ENCODE data around the gene HDAC9.
A peak's percentile ranks its signal among the peaks of the same experiment; 100 is the strongest.

The HDAC9 gene

DNA sequence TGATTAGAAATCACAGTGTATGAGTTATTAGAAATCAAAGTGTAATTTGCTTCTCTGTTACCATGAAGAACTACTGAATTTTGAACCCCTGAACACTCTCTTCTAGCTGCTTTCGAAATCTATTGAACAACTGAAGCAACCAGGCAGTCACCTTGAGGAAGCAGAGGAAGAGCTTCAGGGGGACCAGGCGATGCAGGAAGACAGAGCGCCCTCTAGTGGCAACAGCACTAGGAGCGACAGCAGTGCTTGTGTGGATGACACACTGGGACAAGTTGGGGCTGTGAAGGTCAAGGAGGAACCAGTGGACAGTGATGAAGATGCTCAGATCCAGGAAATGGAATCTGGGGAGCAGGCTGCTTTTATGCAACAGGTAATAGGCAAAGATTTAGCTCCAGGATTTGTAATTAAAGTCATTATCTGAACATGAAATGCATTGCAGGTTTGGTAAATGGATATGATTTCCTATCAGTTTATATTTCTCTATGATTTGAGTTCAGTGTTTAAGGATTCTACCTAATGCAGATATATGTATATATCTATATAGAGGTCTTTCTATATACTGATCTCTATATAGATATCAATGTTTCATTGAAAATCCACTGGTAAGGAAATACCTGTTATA is 170.7 kb downstream of the HDAC9 start:
- DNase-seq (ENCODE audit: low spot score), result peak; percentile 63

DNA sequence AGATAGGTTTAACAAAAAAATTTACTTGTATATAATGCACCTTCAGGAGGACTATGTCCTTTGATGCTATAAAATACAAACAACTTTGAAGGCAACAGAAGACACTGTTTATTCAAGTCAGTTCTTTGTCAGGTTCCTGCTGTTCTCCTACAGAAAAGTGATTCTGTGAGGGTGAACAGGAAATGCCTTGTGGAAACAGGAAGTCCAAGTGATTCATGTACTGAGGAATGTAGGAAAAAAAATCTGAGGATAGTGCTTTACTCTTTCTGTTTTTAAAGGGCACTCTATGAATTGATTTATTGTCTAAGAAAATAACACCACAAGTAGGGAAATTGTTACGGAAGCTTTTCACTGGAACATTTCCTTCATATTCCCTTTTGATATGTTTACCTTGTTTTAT is 171.9 kb downstream of the HDAC9 start:
- no peak for DNase-seq (ENCODE audit: low spot score)

DNA sequence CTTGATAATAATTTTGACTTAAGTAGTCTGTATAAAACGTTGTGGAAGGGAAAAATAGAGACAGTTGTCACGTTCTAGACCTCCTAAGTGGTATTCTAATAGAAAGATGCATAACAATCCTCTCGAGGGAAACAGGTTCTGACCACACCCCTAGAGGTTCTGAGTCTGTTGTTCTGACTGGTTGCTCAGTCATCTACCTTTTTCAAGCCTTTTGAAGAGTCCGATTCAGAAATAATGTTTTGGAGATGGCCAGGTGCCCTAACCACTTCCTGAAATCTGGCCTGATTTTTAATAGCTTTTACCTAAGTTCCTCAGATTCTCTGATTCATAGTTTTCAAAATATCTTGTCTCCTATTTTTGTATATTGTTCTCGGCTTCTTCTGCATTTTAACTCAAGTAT is 175.6 kb downstream of the HDAC9 start:
- DNase-seq (ENCODE audit: low spot score), result no peak

DNA sequence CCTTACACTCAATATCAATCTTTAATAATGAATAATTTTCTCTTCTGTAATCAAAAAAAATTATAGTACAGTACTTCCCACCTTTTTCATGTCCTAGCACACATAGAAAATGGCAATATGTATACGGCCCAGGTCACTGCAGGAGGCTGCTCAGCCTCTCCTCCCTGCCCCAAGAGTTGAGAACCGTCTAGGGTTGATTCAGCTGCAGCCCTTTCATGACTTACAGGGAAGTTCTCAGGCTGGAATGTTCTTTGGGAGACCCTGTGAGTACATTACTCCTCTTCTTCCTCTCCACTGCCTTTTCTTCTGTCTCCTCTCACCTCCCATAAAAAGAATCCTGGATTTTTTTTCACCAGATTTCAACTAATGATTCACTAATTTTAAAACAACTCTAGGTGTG is 180.0 kb downstream of the HDAC9 start:
- no peak for DNase-seq (ENCODE audit: low spot score)

DNA sequence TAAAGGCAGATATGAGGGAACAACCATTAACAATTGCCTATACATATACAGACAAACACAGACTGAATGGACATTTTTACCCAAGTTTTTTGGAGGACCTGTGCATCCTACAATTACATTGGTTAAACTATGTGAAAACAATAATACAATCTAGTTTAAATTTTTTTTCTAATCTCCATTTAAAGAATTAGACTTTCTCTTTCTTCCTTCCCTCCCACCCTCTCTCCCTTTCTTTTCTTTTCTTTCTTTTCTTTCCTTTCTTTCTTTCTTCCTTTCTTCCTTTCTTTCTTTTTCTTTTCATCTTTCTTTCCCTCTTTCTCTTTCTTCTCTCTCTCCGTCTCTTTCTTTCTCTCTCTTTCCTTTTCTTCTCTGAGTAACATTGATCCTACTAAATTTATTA is 183.7 kb downstream of the HDAC9 start:
- DNase-seq (ENCODE audit: low spot score), result no peak

DNA sequence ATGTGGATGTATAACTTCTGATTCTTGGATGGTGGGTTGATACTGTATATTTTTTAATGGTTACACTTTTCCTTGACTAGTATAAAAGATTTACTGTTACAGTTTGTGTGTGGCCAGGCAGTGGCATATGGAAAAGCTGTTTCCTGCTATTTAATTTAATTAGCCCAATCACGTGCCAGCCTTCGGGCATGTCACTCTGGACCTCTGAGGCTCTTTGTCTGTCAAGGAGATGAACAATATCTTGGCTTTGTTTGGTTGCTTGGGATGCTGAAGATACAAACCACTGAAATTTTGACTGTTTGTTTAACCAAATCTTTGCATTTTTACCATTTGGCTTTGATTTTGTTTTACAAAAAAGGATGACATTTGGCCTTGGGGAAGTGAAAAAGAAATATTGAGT is 185.0 kb downstream of the HDAC9 start:
- DNase-seq (ENCODE audit: low spot score), result no peak

DNA sequence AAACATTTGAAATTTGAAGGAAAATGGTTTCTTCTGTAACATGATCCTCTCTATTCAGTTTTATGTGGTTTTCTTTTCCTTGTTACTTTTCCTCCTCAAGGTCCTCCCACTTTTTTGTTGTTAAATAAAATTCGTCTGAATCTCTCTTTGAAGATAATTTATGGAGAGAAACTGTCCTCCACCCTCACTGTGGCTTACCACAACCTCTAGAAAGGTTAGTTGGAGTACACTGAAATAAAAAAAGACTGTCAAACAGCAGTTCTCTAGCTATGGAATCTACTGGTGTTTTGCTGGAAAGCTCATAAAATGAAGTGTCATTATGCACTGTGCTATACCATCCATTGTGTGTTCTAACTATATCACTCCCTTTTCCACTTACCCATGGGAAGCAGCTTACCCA is 189.4 kb downstream of the HDAC9 start:
- no peak for DNase-seq (ENCODE audit: low spot score)

DNA sequence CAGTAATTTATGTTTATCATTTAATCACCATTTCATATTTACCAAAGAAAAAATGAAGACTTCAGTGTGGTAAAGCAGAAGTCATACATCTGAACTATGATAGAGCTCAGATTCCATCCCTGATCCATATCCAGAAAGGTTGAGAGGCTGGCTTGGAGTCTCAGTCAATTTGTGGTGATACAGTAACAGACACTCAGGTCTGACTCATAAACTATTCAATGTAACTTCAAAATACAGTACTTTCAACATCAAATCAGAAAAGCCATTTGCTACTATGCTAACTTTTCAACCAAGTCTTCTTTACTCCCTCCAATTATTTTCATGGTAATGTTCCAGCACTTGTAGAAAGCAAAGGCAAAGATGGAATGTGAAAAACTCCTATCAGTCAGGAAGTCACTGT is 190.4 kb downstream of the HDAC9 start:
- DNase-seq (ENCODE audit: low spot score), result no peak

DNA sequence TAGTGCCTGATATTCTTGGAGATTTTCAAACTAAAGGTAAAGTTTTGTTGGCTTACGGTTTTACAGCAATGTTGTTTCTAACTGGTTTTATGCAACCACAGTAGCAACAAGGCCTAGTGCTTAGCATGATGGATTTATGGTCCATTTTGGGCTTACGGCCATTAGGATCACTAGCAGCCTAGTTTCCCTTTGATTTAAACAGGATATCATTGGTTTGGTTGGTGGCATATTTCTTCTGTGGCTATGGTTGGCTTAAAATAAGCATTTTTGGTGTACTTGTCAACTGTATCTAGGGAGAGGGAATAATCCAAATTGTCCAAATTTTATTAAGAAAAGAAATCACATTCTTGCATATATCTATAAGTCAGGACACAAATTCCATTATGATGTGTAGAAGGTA is 194.0 kb downstream of the HDAC9 start:
- no peak for DNase-seq (ENCODE audit: low spot score)

DNA sequence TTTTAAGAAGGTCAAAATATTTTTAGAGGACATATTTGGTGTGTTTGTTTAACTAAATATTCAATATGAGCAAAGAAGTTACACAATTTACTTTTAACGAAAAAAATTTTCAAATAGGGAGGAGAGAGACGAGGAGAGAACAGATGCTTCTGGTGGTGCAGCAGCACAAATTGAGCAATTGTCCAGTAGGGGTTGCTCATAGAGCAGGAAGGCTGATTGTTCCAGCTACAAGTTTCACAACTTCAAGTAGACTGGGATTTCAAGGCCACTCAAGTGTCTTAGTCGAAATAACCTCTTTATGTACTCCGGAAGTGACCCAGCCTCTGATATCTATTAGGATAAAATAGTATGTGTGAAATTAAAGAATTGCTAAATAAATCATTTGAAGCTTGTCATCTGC is 197.9 kb downstream of the HDAC9 start:
- no peak for DNase-seq (ENCODE audit: low spot score)

DNA sequence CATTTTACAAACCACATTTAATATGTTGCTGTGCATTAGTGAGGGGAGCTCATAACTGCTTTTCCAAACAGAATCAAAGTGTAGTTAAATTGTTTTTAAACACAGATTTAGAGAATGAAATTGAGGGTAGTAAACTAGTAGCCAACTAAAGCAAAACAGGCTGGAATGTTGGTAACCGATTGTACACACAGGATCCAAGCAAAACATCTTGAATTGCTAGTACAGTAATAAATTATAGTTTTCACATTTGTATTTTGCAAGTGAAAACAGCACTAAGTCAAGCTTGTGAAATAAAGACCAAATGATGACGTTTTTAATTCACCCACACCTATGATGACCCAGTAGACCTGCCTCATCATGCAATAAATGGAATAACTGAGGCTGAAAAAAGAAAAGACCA is 198.3 kb downstream of the HDAC9 start:
- no peak for DNase-seq (ENCODE audit: low spot score)

DNA sequence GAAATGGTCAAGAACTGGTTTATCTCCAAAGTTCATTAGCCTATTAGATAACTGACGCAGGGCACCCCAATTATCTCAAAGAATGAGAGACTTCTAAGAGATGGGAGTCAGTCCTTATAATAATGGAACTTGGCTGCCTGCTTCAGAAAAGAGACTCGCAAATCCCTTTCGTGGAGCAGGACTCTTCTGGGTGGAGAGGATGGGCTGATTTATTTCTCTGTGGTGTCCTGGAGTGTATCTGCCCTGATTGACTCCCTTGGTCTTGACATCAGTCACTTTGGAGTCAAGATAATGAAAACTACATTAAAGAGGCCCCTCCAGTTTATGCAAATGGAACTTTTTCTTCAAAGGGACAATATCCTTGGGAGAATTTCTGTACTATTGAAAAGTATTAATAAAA is 198.9 kb downstream of the HDAC9 start:
- DNase-seq (ENCODE audit: low spot score), result no peak

DNA sequence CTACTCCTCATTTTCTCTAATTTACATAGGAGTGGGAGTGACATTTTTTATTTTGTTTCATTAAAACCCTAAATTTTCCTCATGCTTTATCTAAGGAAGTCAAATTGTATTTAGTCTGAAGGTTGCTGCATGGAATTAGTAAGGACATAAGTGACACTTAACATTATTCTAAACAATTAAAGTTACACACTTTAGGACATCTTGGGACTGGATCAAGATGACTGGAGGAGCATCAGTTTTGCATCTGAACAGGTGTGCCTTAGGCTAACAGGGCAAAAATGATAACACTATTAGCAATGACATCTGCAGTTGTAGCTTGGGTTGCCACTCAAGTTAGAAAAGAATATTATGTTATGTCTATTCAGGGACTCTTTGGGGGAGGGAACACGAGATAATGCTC is 199.4 kb downstream of the HDAC9 start:
- no peak for DNase-seq (ENCODE audit: low spot score)

DNA sequence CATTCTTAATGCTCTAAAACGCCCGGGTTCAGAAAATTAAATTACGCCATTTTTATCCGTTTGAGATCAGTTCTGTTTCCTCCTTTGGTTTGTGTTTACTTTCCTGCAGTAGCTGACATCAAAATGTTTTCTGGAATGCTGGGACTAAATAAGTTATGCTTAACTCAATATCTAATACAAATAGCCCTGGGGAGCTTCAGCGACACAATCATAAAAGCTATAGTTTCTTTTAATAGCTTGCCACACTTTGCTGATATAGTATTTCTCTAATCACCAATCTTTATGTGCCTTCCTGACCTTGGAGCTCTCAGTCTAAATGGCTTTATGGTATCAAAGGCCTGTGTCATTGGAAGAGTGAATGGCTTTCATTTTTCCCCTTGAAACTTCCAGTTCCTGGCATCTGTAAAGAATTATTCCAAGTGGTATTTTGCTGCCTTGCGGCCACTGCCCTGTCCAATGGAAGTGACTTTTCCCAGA is 202.7 kb downstream of the HDAC9 start:
- DNase-seq (ENCODE audit: low spot score), result no peak

DNA sequence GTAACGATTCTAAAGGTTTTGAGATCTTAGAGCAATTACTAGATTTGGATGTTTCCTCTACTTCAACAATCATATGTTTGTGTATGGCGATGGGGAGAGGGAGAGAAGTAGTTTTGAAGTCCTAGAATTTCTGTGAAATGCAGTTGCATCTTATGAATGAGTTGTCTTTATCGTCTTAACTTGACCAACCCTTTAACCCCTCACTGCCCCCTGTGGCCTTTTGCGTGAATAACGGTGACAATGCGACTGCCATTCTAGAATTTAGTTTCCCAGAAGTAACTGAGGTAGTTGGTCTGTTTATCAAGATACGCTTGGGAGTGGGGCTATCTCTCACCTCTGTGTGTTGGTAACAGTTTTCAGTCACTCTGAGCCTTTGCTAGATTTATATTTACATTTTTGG is 204.6 kb downstream of the HDAC9 start:
- no peak for DNase-seq (ENCODE audit: low spot score)

DNA sequence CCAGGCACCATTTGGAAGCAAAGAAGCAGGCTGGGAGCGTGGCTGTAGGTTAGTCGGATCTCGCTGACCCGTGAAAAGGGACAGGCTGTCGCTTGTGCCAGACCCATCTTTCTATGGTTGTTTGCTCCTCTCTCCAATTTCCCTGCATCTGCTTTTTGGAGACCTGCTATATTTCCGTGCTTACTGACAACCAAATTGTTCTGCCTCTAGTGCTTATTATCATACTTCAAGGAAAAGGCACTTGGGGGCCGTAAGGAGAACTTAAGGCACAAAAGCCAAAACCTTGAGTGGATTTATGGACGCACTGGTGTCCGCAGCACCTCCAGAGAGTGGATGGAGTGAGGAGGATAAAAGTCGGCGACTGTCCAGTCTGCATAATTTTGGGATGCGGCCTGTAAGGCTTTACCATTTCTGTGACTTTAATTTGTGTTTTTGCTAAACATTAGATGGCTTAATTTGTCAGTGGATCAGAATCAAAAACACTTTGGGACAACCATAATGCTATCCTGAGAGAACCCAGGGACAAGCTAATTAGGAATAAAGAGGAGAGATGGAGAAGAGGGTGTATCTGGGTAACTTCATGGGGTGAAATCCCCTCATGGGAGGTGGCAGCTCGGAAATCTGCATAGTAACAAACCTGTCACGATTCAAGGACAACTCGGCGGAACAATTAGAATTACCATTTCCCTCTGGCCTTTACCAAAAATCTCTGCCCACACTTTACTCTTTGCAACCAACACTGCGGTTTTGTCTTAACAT is 206.7 kb downstream of the HDAC9 start:
- no peak for DNase-seq (ENCODE audit: low spot score)

DNA sequence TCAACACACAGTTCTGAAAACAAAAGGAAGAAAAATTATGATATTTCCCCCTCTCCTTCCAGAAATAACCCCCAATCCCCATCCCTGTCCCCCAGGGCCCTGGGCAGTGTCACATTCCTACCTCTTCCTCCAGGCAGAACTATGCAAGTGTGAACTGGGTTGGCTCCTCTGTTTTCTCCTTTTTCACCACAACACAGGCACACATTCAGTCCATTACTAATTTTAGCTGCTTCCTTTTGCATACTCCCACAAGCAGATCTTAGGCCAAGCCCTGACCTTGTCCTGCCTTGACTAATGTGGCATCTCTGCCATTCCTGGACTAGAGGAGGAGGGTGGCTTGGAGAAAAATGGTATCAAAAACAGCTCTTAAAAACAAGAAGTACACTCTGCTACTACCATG is 208.1 kb downstream of the HDAC9 start:
- DNase-seq (ENCODE audit: low spot score), result no peak

DNA sequence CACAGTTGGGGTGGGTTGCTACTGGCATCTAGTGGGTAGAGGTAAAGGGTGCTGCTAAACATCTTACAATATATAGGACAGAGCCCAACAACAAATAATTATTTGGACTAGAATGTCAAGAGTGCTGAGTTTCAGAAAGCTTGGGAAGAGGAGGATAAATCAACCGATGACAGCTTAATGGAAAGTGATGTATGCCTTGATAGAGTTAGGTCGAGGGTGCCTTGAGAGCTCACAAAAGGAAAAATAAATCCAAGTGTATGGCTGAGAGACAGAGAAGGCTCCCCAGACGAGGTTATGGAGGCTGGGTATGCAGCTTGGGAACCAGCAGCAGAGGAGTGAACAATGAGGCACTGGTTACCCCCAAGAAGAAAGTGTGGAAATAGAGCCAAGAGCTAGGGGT is 211.1 kb downstream of the HDAC9 start:
- no peak for DNase-seq (ENCODE audit: low spot score)

DNA sequence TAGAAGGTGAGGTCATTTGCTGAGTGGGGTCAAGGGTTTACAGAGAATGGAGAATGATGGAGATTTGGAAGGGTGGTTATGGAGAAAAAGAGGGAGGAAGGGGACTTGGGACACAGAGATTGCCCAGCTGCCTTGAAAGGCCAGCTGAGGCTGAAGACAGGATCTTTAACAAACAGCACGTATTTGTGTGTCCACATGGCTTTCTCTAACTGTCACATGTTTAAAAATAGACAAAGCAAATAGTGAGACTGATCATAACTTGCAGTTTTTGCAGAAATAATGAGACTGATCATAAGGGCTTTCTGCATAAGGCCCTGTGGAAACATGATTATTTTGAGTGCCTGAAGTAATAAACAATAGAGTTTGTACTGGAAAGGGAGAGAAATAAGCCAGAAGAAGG is 212.7 kb downstream of the HDAC9 start:
- no peak for DNase-seq (ENCODE audit: low spot score)

DNA sequence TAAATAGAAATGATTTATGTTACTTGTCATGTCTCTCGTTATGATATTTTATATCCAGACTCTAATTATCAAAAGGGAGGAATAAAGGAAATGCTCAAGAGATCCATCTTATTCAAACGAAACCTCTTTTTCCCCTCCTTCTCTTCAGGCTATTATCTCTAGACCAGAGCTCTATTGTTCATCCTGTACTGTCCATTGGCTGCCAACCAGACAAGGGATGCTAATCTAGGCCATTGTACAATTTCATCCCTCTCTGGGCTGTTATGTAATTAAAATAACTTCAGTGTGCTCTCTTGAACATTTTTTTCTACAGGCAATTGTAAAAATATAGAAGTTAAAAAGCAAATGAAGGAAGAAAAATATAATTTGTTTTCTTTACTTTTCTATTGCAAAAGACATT is 220.4 kb downstream of the HDAC9 start:
- no peak for DNase-seq (ENCODE audit: low spot score)

DNA sequence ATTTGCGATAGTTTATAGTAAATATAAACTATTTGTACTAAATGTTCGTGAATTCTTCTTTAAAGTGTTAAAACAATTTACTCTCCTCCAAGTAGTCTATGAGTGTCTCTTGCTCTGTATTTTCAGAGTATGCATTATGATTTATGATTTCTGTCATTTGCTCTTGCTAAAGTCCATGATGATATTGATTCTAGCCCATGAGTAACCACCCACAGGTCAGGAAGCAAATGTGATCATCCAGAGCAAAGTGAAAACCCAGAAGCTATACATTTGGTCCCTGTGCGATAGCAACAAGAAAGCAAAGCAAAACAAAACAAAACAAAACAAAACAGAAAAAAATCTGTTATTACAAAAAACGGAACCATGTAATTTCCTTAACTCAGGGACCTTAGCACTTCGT is 225.9 kb downstream of the HDAC9 start:
- no peak for DNase-seq (ENCODE audit: low spot score)

DNA sequence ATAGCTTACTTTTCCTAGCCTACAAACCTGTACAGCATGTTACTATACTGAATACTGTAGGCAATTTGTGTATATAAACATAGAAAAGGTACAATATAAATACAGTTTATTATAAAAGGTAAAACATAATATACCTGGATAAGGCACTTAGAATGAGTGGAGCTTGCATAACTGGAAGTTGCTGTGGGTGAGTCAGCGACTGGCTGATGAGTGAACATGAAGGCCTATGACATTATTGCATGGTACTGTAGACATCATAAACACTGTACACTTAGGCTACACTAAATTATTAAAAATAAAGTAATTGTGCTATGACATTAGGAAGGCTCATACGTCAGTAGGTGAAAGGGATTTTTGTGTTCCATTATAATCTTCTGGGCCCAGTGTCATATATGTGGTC is 228.8 kb downstream of the HDAC9 start:
- no peak for DNase-seq (ENCODE audit: low spot score)

DNA sequence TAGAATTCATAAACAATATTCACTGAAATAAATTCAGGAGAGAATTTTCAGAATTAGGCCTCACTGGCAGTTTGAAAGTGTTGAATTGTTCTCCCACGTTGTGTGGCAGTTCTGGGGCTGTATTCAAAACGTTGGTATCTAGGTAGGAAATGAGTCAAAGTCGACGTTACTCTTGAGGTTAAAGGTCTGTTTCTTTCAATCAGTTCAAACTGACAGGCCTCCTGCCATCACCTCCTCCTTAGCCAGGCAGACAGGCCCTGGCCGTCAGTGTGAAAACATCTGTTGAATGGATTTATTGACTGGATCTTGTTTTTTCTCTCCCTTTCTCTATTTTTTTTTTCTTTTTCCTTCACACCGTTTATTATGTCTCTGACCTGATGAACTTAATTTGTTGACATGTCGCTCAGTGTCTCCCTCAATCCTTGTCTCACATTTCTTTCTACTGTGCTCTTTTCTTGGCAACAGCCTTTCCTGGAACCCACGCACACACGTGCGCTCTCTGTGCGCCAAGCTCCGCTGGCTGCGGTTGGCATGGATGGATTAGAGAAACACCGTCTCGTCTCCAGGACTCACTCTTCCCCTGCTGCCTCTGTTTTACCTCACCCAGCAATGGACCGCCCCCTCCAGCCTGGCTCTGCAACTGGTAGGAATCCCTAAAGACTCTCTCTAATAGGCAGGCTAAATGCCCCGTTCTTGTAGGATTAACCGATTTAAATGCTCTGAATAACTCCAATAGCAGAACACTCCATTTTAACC is 231.7 kb downstream of the HDAC9 start:
- DNase-seq (ENCODE audit: low spot score), result no peak

All from hematopoietic multipotent progenitor cell treated with erythropoietin and hydrocortisone succinate and interleukin-3 and kit ligand, for 17 days (in vitro differentiated cells).